HepG2 (cell line): ENCODE results near the gene GRAMD2A. TPM values are rescaled to one million over a fixed set of nuclear protein-coding genes. Genes with fewer than 3 reads are reported as not detected.

Experiments
- AHDC1 ChIP-seq: sonication (generic); formaldehyde crosslinking; IDR thresholded peaks from 2 replicates; pipeline ENCODE4 v1.5.1; 2020; ENCODE audit warnings: mild to moderate bottlenecking, missing genetic modification reagents, borderline replicate concordance
- ATF5 ChIP-seq: sonication (generic); formaldehyde crosslinking; IDR thresholded peaks from 2 replicates; pipeline ENCODE4 v1.4.0; 2020; ENCODE audit warnings: mild to moderate bottlenecking, low read depth, missing genetic modification reagents
- CCDC6 ChIP-seq: sonication (generic); formaldehyde crosslinking; IDR thresholded peaks from 2 replicates; pipeline ENCODE4 v1.8.1; 2022; ENCODE audit warnings: mild to moderate bottlenecking, missing genetic modification reagents, moderate library complexity
- DNMT3B ChIP-seq: conservative IDR thresholded peaks from 2 replicates; pipeline ENCODE4 v1.6.1; 2016; ENCODE audit warnings: missing biosample characterization, control low read depth
- EHMT2 ChIP-seq: fragments of 200-600 bp; sonication (generic); IDR thresholded peaks from 2 replicates; pipeline ENCODE4 v1.7.0; 2017; ENCODE audit warnings: antibody characterized with exemption, low read depth, low read length, borderline replicate concordance
- KDM1A ChIP-seq: IDR thresholded peaks from 2 replicates; pipeline ENCODE4 v1.6.1; 2016; ENCODE audit warnings: missing compliant biosample characterization
- MIXL1 ChIP-seq: IDR thresholded peaks from 2 replicates; pipeline ENCODE4 v1.6.1; 2016
- NCOR1 ChIP-seq: fragments of 200-600 bp; sonication (generic); IDR thresholded peaks from 2 replicates; pipeline ENCODE4 v1.7.0; 2017; ENCODE audit warnings: antibody characterized with exemption, low read length, borderline replicate concordance
- PAXIP1 ChIP-seq: sonication (generic); formaldehyde crosslinking; conservative IDR thresholded peaks from 2 replicates; pipeline ENCODE4 v1.4.0; 2020; ENCODE audit warnings: mild to moderate bottlenecking, missing genetic modification reagents, moderate library complexity
- PITX1 ChIP-seq: sonication (generic); formaldehyde crosslinking; IDR thresholded peaks from 2 replicates; pipeline ENCODE4 v1.5.1; 2020; ENCODE audit warnings: mild to moderate bottlenecking, missing genetic modification reagents
- POGK ChIP-seq: sonication (generic); formaldehyde crosslinking; conservative IDR thresholded peaks from 2 replicates; pipeline ENCODE4 v1.8.0; 2022; ENCODE audit warnings: mild to moderate bottlenecking, moderate library complexity, missing genetic modification reagents
- SMARCC2 ChIP-seq: fragments of 450-650 bp; IDR thresholded peaks from 2 replicates; pipeline ENCODE4 v1.6.1; 2017; ENCODE audit warnings: antibody characterized with exemption, mild to moderate bottlenecking
- THAP11 ChIP-seq: IDR thresholded peaks from 2 replicates; pipeline ENCODE4 v1.6.1; 2016; ENCODE audit warnings: missing biosample characterization, missing genetic modification reagents
- ZMYM2 ChIP-seq: sonication (generic); formaldehyde crosslinking; IDR thresholded peaks from 2 replicates; pipeline ENCODE4 v1.8.0; 2022; ENCODE audit warnings: mild to moderate bottlenecking, missing genetic modification reagents
- ZNF264 ChIP-seq: sonication (generic); formaldehyde crosslinking; IDR thresholded peaks from 2 replicates; pipeline ENCODE4 v1.4.0; 2020; ENCODE audit warnings: missing genetic modification reagents
- ZNF33A ChIP-seq: sonication (generic); formaldehyde crosslinking; IDR thresholded peaks from 2 replicates; pipeline ENCODE4 v1.5.1; 2020; ENCODE audit warnings: missing genetic modification reagents, mild to moderate bottlenecking, moderate library complexity, borderline replicate concordance
- polyA plus RNA-seq, 8 experiments: library from polyadenylated mRNA; depleted of rRNA in 3 of 8; stranded (reverse) in 7 of 8; unstranded in 1 of 8; fragments of >200 nt; fragmentation: Illumina TruSeq in 4 of 8; extraction: Trizol in 4 of 8; gene quantifications; 2 replicates each; pipeline versions ENCODE4 v1.2.1 to v1.2.3, GENCODE V29; 2011 to 2016; ENCODE audit warnings: low read depth in 4 of 8, missing spikeins in 1 of 8, mixed read lengths in 1 of 8; ENCODE audit not compliant: insufficient read depth in 1 of 8
- total RNA-seq, 5 experiments: library from RNA; depleted of rRNA; stranded (reverse); fragments of >200 nt; fragmentation: Illumina TruSeq; extraction: Trizol; gene quantifications; 2 replicates each; pipeline ENCODE4 v1.2.3, GENCODE V29; 2016; ENCODE audit warnings: low read depth in 1 of 5
- TF ChIP-seq, protein P1 (sequence below): sonication (generic); formaldehyde crosslinking; IDR thresholded peaks from 2 replicates; pipeline ENCODE4 v1.5.1; 2020; ENCODE audit warnings: mild to moderate bottlenecking, moderate library complexity, missing genetic modification reagents

GRAMD2A gene
- total and polyA plus RNA-seq, 2 of the 13 experiments (the other 11 are each of a cell fraction or from before 2014, with no cell fraction given): 0.04 TPM; not detected in 1

GRCh38 chr15:72182673-72183072, 14.9 kb downstream of the GRAMD2A start (continued):
- TF ChIP-seq AHDC1 (peak; percentile 76), THAP11 (CRISPR knock-in tag) (peak; percentile 73), POGK (CRISPR knock-in tag) (0 out of 2 replicates have a peak, but pooled peaks have one; percentile 52), MIXL1 (peak; percentile 86), NCOR1 (peak; percentile 97), ATF5 (CRISPR knock-in tag) (no peak), EHMT2 (peak; percentile 78; the same call in 1 of the 2 replicates), KDM1A (peak; percentile 99), ZNF264 (CRISPR knock-in tag) (peak; percentile 87; the same call in 1 of the 2 replicates), PAXIP1 (CRISPR knock-in tag) (peak; percentile 87), SMARCC2 (peak; percentile 6; the same call in 1 of the 2 replicates), PITX1 (peak; percentile 89), CCDC6 (CRISPR knock-in tag) (no peak), ZMYM2 (CRISPR knock-in tag) (peak; percentile 97), ZNF33A (no peak), DNMT3B (CRISPR knock-in tag) (no peak)
- TF ChIP-seq, protein P1, sequence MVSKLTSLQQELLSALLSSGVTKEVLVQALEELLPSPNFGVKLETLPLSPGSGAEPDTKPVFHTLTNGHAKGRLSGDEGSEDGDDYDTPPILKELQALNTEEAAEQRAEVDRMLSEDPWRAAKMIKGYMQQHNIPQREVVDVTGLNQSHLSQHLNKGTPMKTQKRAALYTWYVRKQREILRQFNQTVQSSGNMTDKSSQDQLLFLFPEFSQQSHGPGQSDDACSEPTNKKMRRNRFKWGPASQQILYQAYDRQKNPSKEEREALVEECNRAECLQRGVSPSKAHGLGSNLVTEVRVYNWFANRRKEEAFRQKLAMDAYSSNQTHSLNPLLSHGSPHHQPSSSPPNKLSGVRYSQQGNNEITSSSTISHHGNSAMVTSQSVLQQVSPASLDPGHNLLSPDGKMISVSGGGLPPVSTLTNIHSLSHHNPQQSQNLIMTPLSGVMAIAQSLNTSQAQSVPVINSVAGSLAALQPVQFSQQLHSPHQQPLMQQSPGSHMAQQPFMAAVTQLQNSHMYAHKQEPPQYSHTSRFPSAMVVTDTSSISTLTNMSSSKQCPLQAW (CRISPR knock-in tag): no peak
